ENCODE measurements around the gene RAB33A. TPM values are rescaled to one million over a fixed set of nuclear protein-coding genes. Genes with fewer than 3 reads are reported as not detected.

Gene RAB33A
- total and polyA plus RNA-seq, 2 donors (not counting 1 experiment from before 2014, with no cell fraction given), result 2.4 to 5.4 TPM

DNA sequence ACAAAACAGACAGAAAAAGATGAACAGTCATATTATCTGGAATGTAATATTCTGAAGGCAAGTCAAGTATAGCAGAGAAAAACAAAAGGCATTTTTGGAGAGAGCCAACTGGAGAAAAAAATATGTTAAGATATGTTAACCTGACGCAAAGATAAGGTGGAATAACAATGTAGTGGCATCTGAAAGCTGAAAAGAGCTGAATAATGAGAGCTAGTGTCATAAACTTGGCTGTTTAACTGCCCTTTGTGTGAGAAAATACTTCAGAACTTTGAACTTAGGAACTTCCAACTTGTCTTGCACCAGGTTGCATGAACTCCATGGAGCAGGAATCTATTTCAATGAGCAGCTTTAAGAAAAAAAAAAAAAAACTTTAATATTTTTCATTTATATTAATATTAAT is 32.9 kb downstream of the RAB33A start:
- H3K4me1 ChIP-seq (ENCODE audit: control insufficient read depth in 2 of 2, insufficient read depth in 2 of 2, low read length in 2 of 2), result no peaks in the 10 kb centered on the region
- peaks cover 0 to 8% of the 10 kb centered on the region in 2 experiments for H3K36me3 ChIP-seq (replicated peaks in 1 of 2; ENCODE audit: control extremely low read depth in 1 of 2, control insufficient read depth in 1 of 2, extremely low read depth in 1 of 2, insufficient read depth in 2 of 2, low read length in 1 of 2)
- Mint-ChIP-seq H3K9me3 (ENCODE audit: insufficient read depth) (no peaks in the 10 kb centered on the region), H3K4me1 (peaks cover under 1% of the 10 kb centered on the region), H3K27ac (no peak overlapping the region), H3K27me3 (no peaks in the 10 kb centered on the region), H3K4me3 (no peak overlapping the region)
- CTCF ChIA-PET, result no interaction called here
- WGBS (ENCODE audit: insufficient coverage), result 100% methylated on average over 1 of the region's 1 CpG
- H3K9ac ChIP-seq (ENCODE audit: low read length), result no peak overlapping the region
- H2AFZ ChIP-seq (ENCODE audit: insufficient read depth, low read depth, low read length, poor library complexity, severe bottlenecking), result no peak overlapping the region
- H3K79me2 ChIP-seq (ENCODE audit: control insufficient read depth, insufficient read depth, low read length), result no peaks in the 10 kb centered on the region
- H3K27ac ChIP-seq (ENCODE audit: low read length in 2 of 2), result no peak overlapping the region
- intact Hi-C loops (cut with micrococcal nuclease), result no loop called here
- no peak for ATAC-seq (ENCODE audit: low read depth)
- H3K4me2 ChIP-seq (replicated peaks; ENCODE audit: low read depth, low read length, poor library complexity, severe bottlenecking), result no peak overlapping the region
- H3K27me3 ChIP-seq (replicated peaks in 1 of 4; ENCODE audit: control extremely low read depth in 1 of 4, control insufficient read depth in 3 of 4, insufficient read depth in 4 of 4, low read length in 3 of 4), result no peaks in the 10 kb centered on the region
- no peak for DNase-seq
- no peaks in the 10 kb centered on the region for H3K9me3 ChIP-seq (ENCODE audit: control extremely low read depth in 1 of 3, control insufficient read depth in 2 of 3, insufficient read depth in 1 of 3, low read length in 2 of 3)
- POLR2A ChIA-PET, result no interaction called here
- H4K20me1 ChIP-seq (ENCODE audit: control insufficient read depth, insufficient read depth, low read length, poor library complexity, severe bottlenecking), result no peaks in the 10 kb centered on the region
- TF ChIP-seq, protein P1, sequence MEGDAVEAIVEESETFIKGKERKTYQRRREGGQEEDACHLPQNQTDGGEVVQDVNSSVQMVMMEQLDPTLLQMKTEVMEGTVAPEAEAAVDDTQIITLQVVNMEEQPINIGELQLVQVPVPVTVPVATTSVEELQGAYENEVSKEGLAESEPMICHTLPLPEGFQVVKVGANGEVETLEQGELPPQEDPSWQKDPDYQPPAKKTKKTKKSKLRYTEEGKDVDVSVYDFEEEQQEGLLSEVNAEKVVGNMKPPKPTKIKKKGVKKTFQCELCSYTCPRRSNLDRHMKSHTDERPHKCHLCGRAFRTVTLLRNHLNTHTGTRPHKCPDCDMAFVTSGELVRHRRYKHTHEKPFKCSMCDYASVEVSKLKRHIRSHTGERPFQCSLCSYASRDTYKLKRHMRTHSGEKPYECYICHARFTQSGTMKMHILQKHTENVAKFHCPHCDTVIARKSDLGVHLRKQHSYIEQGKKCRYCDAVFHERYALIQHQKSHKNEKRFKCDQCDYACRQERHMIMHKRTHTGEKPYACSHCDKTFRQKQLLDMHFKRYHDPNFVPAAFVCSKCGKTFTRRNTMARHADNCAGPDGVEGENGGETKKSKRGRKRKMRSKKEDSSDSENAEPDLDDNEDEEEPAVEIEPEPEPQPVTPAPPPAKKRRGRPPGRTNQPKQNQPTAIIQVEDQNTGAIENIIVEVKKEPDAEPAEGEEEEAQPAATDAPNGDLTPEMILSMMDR (IDR thresholded peaks at IDR 0.05), result no peak
- no peak overlapping the region for H3K4me3 ChIP-seq (ENCODE audit: control extremely low read depth in 1 of 5, extremely low read depth in 1 of 5, insufficient read depth in 1 of 5, low read depth in 2 of 5, low read length in 4 of 5)

DNA sequence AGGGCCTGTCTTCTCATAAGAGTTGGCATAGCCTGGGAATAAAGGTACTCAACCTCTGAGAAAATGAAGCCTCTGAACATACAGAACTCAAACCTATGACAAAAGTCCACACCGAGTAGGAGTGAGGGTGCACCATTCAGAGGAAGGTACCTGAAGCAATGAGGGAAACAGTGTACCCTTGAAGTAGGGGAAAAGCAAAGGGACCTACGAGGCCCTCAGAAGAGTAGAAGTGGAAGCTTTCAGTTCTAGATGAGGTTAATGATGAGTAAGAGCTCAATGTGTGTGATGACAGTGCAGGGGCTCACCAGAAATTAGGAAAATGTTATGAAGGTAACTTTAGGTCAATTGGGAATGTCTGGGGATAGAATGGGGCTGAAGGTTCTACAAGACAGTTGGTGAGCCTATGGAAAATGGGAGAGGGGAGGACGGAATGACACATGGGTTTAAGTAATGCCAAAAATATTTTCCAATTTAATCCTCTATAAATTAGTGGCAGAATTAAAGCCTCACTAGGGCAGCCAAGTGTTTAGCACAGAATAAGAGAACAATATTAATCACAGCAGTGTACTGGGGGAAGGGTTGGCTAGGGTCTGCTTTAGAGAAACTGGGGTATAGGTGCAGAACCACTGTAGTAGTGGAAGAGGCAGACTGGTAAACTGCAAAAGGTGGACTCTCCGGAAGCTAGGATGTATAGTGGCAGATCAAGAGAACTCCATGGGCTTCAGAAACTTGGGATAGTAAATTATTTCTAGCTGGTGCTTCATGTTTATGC is 39.8 kb downstream of the RAB33A start:
- H3K4me3 Mint-ChIP-seq, result no peak overlapping the region
- POLR2A ChIA-PET, result interaction anchor here (0.6 kb wide), 1 partner anchor 214 kb away, joined by 5 read pairs; no protein-coding TSS in a partner anchor

More for the DNA sequence above, 39.8 kb downstream of the RAB33A start:
- CTCF ChIA-PET, result no interaction called here
- Histone ChIP-seq H3K27me3 (replicated peaks in 1 of 4; ENCODE audit: control extremely low read depth in 1 of 4, control insufficient read depth in 3 of 4, insufficient read depth in 4 of 4, low read length in 3 of 4) (no peaks in the 10 kb centered on the region), H3K4me3 (ENCODE audit: control extremely low read depth in 1 of 5, extremely low read depth in 1 of 5, insufficient read depth in 1 of 5, low read depth in 2 of 5, low read length in 4 of 5) (no peak overlapping the region), H3K27ac (ENCODE audit: low read length in 2 of 2) (no peak overlapping the region), H4K20me1 (ENCODE audit: control insufficient read depth, insufficient read depth, low read length, poor library complexity, severe bottlenecking) (no peaks in the 10 kb centered on the region), H3K9ac (ENCODE audit: low read length) (no peak overlapping the region), H3K4me1 (ENCODE audit: control insufficient read depth in 2 of 2, insufficient read depth in 2 of 2, low read length in 2 of 2) (no peaks in the 10 kb centered on the region), H3K4me2 (replicated peaks; ENCODE audit: low read depth, low read length, poor library complexity, severe bottlenecking) (no peak overlapping the region), H3K79me2 (ENCODE audit: control insufficient read depth, insufficient read depth, low read length) (no peaks in the 10 kb centered on the region), H2AFZ (ENCODE audit: insufficient read depth, low read depth, low read length, poor library complexity, severe bottlenecking) (no peak overlapping the region), H3K9me3 (ENCODE audit: control extremely low read depth in 1 of 3, control insufficient read depth in 2 of 3, insufficient read depth in 1 of 3, low read length in 2 of 3) (no peaks in the 10 kb centered on the region), H3K36me3 (replicated peaks in 1 of 2; ENCODE audit: control extremely low read depth in 1 of 2, control insufficient read depth in 1 of 2, extremely low read depth in 1 of 2, insufficient read depth in 2 of 2, low read length in 1 of 2) (peaks cover 0 to 9% of the 10 kb centered on the region in 2 experiments)
- 92% methylated on average over 2 of the region's 4 CpGs for WGBS (ENCODE audit: insufficient coverage)
- no peak for DNase-seq
- H3K27me3 Mint-ChIP-seq, result no peaks in the 10 kb centered on the region
- H3K27ac Mint-ChIP-seq, result no peak overlapping the region
- H3K9me3 Mint-ChIP-seq (ENCODE audit: insufficient read depth), result no peaks in the 10 kb centered on the region
- TF ChIP-seq, protein P1 (IDR thresholded peaks at IDR 0.05), result no peak
- no peak for TF ChIP-seq EZH2 (IDR thresholded peaks at IDR 0.05; ENCODE audit: borderline replicate concordance, insufficient read depth, low read depth, low read length, poor library complexity, severe bottlenecking)
- intact Hi-C loops (cut with micrococcal nuclease), result no loop called here
- ATAC-seq (ENCODE audit: low read depth), result no peak
- no peaks in the 10 kb centered on the region for H3K4me1 Mint-ChIP-seq
